Effector CD8-positive, alpha-beta T cell (primary cell): ENCODE results near the gene ZNF787.
A peak's percentile ranks its signal among the peaks of the same experiment; 100 is the strongest.

Experiments used
- DNase-seq: peaks from one replicate; lab custom pipeline; 2025; lab: John Stamatoyannopoulos, UW

ZNF787 gene

GRCh38 chr19:56144376-56144775 is 23.3 kb upstream of the ZNF787 start:
- no peak for DNase-seq

- DNase-seq = no peak
Measured at GRCh38 chr19:56142897-56143434, 21.9 kb upstream of the ZNF787 start.

GRCh38 chr19:56142087-56142787 is 21.1 kb upstream of the ZNF787 start:
- DNase-seq = no peak

- DNase-seq = peak; percentile 28
Measured at GRCh38 chr19:56141417-56141993, 20.4 kb upstream of the ZNF787 start.

GRCh38 chr19:56140583-56141416 is 19.7 kb upstream of the ZNF787 start, which contains the start of gene ZNF444:
ZNF444 (plus strand) TSS chr19:56141287; CDS start chr19:56146912, 5,625 bp downstream.
- peak; percentile 100 for DNase-seq

GRCh38 chr19:56139847-56140582 is 18.9 kb upstream of the ZNF787 start:
- no peak for DNase-seq

GRCh38 chr19:56138069-56138468 is 17.0 kb upstream of the ZNF787 start:
- DNase-seq = no peak

- no peak for DNase-seq
Measured at GRCh38 chr19:56137405-56137804, 16.3 kb upstream of the ZNF787 start.

GRCh38 chr19:56136362-56136761 is 15.3 kb upstream of the ZNF787 start:
- DNase-seq = no peak

- no peak for DNase-seq
Measured at GRCh38 chr19:56134654-56134921, 13.5 kb upstream of the ZNF787 start.

GRCh38 chr19:56133858-56134653 is 13.0 kb upstream of the ZNF787 start:
- no peak for DNase-seq

- no peak for DNase-seq
Measured at GRCh38 chr19:56132316-56132822, 11.3 kb upstream of the ZNF787 start.

- DNase-seq = no peak
Measured at GRCh38 chr19:56131651-56132050, 10.6 kb upstream of the ZNF787 start.

- no peak for DNase-seq
Measured at GRCh38 chr19:56130006-56130405, 8.9 kb upstream of the ZNF787 start.

GRCh38 chr19:56126983-56127780 is 6.1 kb upstream of the ZNF787 start:
- no peak for DNase-seq

GRCh38 chr19:56125806-56126590 is 4.9 kb upstream of the ZNF787 start:
- DNase-seq = no peak

- no peak for DNase-seq
Measured at GRCh38 chr19:56124578-56124977, 3.5 kb upstream of the ZNF787 start.

GRCh38 chr19:56123266-56123891 is 2.3 kb upstream of the ZNF787 start:
- no peak for DNase-seq
